Astrocyte of the hippocampus (primary cell): ENCODE data around the gene KRTAP8-1.
A peak's percentile ranks its signal among the peaks of the same experiment; 100 is the strongest.

Experiments used
- DNase-seq: peaks from one replicate; pipeline ENCODE4 v3.0.0; 2011; ENCODE audit warnings: low read depth, low spot score

KRTAP8-1 gene, protein sequence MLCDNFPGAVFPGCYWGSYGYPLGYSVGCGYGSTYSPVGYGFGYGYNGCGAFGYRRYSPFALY

DNA sequence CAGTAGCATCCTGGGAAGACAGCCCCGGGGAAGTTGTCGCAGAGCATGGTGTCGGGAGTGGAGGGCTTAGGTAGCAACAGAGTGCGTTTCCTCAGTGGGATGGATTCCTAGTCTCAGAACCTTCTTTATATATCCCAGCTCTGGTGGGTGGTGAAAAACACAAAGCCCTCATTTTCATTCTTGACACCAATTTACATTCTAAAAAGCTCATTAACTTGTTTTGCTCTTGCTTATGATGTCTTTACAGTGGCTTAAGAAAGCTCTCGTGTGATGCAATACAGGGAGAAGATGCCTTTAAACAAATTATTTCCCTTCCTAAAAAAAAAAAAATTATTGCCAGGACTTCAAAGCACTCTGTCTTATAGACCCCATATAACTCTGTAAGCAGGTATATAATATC is at the start of gene KRTAP8-1:
TSS of gene KRTAP8-1 (minus strand) at position 101 of the 400 bp plus-strand sequence. CDS start at position 47, 54 bp downstream.
- DNase-seq = no peak

DNA sequence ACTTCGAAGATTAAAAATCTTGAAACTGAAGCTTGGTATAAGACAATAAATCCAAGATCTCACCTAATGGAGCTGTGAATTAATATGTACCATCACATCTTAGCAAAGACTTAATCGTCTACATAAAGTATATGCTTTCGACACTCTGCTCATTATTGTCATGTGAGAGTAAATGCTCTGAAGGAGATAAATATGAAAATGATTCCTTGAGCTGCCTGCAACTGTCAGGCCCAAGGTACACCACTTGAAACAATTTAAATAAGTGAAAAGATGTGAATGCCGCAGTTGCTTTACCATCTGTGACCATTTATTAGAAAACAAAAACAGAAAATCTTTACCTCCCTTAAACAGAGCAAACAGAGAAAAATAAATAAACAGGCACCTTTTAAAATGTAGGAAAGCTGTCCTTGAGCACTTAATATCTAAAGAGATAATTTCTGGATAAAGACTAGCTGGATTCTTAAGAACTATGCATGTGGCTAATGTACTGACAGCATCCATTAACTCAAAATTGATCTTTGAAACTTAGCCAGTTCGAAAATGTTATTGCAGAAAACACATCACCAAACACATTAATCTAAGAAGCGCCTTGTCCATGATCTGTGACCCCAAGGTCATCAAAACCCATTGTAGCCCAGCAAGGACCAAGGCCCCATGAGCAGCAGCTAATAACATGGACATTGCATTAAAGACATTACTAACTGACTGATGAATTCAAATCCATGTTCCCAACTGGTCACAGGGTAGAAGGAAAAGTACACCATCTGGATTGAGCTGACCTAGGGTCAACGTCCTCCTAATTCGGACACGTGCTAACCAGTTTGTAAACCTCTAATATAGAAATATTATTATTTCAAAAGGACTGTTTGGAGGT is 34.8 kb upstream of the KRTAP8-1 start:
- DNase-seq = no peak

DNA sequence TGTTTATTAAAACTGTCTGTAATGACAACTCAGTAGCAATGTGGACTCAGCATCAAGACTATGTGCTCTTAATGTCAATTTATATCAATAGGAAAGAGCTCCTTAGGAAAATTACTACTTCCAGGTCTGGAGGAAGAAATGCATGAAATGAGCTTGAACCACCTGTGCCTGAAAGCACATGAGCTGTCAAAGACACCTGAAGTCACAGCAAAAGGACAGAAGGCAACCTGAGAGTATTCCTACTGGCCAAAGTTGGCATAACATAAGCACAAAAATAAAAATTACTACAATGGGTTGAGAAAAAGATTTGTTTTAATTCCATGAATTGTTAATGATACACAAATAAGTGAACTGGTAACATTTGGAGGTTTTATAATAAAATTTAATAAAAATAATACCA is 29.9 kb upstream of the KRTAP8-1 start:
- no peak for DNase-seq

DNA sequence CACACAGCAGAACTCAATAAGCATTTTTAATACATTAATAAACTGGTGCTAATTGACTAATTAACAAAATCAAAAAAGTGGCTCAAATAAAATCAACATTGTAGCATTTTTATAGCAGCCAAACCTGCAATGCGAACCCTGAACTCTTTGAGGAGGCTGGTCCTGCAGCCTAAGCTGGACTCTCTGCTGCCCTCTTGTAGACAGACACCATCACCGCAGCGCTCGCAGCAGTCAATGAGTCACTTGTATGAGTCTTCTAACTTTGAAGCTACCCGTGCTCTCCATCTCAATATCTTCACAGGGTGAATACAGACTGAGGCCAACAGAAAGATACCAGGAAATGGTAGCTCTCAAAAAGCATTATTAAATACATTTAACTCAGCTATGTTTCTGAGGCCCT is 26.2 kb upstream of the KRTAP8-1 start:
- peak; percentile 30 for DNase-seq

DNA sequence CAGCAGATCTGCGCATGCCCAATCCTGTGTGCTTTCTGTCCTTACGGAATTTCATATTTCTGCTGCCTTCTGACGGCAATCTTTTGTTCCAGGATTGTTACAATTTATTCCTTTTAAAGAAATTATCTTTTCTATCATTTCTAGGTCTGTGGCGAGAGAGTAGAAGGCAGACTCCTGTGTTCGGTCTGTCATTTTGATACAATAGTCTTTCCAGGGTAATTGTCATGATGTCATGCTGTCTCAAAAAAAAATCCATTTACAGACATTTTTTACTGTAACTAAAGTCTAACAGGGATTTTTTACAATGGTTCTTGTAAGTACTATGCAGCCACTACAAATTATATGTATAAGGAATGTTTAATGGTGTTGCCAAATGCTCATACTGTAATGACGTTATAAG is 25.5 kb upstream of the KRTAP8-1 start:
- DNase-seq = no peak

DNA sequence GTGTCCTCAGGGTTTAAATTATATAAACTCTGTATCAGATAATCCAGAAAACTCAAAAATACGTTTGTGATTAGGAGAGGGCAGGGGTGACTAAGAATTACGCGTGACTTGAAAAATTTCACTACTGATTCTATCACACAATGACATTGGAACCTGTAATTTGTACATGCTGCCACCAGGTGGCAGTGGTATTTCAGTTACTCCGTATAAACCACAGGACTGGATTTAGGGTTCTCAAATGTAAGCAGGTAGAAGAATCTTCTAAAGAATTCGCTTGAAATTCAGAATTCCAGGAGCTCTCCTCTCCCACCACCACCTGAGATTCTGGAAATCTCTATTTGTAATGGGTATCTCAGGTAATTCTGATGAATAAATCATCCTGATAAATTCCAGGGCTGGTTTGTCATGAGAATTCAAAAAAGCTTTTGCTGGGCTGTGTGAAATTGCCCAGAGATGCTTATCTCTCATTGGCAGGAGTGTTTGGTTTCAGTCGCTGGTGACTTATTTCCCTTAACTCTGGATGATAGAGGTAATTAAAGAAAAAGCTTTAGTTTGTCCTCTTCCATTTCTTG is 18.2 kb upstream of the KRTAP8-1 start:
- DNase-seq = peak; percentile 34

DNA sequence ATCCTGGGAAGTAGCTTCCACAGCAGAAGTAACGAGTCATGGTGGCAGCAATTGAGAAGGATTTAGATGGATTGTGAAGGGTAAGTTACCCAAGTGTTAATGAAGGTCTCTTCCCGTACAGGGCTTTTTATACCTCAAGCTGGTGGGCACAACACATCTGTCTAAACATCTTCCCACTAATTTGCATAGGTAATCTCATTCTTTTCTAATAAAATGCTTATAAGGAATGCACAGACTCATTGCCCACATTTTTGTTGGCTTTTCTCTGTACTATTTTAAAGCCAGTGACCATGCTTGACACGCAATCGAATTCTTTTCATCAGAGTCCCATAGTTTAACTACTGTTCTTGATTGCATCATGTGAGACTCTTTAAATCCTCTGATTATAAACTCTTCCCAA is 16.6 kb upstream of the KRTAP8-1 start, which contains the start of gene KRTAP7-1:
TSS of gene KRTAP7-1 (minus strand) at position 101 of the 400 bp plus-strand sequence. CDS start at position 40, 61 bp downstream.
- no peak for DNase-seq

DNA sequence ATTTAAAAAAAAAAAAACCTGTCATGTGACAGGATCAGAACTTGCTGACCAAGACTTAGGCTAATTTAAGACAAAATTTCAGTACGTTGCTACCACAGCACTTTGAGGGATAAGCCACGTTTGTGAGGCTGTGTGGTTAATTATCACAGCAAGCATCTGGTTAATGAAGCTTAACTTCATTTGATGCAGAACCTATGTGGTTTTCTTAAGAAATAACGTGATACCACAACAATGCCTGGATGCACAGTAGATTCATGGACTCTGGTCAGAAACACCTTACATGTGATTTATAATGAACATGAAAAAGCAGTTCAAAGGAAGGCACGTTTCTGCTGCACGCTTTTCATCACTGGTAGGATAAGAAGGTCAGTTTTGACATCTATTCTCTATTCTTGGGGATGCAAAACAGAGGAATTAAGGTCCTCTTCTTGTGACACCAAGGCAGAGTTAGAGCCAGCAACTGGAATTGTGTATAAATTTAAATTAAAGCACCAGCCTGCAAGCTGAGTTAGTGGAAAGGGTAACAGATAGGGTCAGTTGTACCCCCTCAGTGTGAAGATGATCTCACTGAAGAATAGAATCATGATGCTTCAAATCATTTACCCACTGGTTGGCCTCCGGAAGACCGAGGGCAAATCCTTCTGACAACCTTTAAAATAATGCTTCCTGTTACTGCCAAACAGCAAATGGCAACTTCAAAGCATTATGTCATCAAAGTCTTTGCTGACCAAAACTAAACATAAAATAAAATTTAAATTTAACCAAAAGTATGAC is 6.0 kb upstream of the KRTAP8-1 start:
- DNase-seq = no peak

DNA sequence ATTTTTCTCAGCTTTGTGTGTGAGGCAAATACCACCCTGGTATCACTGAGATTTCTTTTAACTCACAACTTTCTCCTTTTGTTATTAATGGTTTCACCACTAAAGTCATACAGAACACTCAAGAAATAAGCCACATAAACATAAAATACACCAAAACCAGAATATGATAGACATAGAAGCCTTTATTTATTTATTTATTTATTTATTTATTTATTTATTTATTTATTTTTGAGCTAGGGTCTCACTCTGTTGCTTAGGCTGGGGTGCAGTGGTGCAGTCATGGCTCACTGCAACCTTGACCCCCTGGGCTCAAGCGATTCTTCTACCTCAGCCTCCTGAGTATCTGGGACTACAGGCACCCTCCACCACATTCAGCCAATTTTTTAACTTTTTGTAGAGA is 12.5 kb downstream of the KRTAP8-1 start:
- no peak for DNase-seq

DNA sequence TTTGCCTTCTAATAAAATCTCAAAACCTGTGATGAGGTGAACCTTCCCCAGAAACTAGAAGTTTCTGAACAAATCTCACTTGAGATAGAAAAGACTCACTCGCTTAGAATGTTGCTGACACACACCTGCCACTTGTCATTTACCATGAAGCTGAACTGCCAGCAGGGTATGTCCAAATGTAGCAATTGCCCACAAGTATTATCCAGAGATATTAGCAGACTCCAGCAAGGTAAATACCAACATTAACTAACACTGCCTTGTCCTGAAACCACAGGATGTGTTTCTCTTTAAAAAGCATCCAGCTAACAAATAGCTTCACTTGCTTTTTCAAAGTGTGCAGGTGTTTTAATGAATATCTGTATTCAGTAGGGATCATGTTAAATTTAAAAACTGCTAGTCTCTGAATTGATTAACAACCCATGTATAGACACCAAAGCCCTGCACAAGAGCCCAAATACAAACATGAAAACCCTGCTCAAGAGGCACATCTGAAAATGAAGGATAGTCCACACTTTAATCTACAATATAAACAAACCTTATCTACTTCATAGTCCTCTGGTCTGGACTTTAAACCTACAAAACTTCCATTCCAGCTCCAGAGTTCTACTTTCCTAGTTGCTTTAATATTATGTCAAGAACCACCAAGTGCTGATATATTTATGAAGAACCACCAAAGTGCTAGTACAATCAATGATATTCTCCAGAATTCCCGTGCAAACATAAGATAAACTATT is 19.3 kb downstream of the KRTAP8-1 start:
- DNase-seq = no peak

DNA sequence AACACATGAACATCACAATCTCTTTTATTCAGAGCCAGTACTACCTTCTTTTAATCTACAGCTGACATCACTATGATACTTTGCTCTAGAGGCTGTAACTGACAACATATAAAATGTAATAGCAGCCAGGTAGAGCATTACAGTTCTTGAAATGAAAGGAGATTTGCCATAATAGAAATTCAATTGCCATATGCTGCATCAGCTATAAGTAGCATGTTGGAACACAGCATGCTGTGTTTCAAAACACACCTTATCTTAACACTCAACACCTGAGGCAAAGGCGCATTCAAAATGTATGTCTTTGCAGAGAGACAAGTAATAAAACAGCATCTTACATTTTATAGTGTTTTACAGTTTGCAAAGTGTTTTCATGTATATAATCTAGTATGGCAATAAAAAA is 33.8 kb downstream of the KRTAP8-1 start:
- DNase-seq = no peak

DNA sequence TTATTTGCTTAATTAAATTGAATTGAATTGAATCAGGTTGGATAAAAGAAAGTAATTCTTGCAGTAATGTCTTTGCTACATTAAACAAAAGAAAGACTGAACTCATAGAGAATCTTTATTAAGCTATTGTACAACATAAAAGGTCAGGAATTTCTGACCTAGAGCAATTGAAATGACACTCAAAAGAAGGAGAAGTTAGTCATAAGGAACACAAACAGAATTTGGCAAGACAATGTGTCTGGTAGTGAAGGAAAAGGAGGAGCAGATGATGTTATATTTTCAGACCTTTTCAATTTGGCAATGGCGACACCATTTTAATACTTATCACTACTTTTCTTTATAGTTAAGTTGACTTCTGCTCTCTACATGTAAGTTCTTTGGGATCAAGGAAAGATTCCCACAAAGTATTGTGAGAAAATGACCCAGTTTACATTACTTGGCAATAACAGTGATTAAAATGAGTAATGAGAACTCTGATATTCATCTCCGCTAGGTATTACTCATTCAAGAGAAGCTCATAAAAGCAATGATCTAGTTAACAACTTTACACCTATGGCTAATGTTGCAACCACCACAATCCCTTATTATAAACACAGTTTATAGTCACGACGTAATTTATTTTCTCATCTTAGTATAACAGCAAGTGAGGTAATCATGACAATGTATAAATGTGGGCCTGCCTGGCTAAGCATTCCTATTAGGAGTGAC is 43.2 kb downstream of the KRTAP8-1 start:
- DNase-seq = no peak
